Measurements from ENCODE around the gene RUFY4.

The RUFY4 gene

GRCh38 chr2:218071218-218071937, 2.3 kb downstream of the RUFY4 start:
- no CpG with 5 or more reads among the region's 13 CpGs for WGBS (ENCODE audit: extremely low coverage, insufficient coverage, insufficient read length)
- no peak overlapping the region for H3K23ac ChIP-seq (ENCODE audit: low read length)
- no peak for DNase-seq

GRCh38 chr2:218072002-218072401, 2.9 kb downstream of the RUFY4 start:
- Histone ChIP-seq H3K4me2 (ENCODE audit: low read length) (no peak overlapping the region), H2AK5ac (ENCODE audit: low read length) (no peak overlapping the region), H3K23ac (ENCODE audit: low read length) (no peak overlapping the region), H3K79me1 (ENCODE audit: low read length) (no peaks in the 10 kb centered on the region), H3K14ac (ENCODE audit: low read length) (no peak overlapping the region), H4K8ac (ENCODE audit: low read depth, low read length) (no peak overlapping the region), H4K12ac (ENCODE audit: low read depth, low read length) (no peak overlapping the region), H2AFZ (ENCODE audit: insufficient read depth, low read length, poor library complexity) (no peak overlapping the region), H3K27ac (ENCODE audit: low read depth, low read length) (no peak overlapping the region), H2BK5ac (ENCODE audit: low read depth, low read length, poor library complexity) (no peak overlapping the region), H3K27me3 (ENCODE audit: insufficient read depth, low read length) (no peaks in the 10 kb centered on the region), H3K18ac (ENCODE audit: low read length) (no peak overlapping the region), H4K91ac (ENCODE audit: low read depth, low read length) (no peak overlapping the region), H3K79me2 (ENCODE audit: control insufficient read depth, insufficient read depth, low read length, poor library complexity) (no peaks in the 10 kb centered on the region), H3K36me3 (ENCODE audit: control insufficient read depth in 1 of 2, insufficient read depth in 2 of 2, low read length in 2 of 2) (no peaks in the 10 kb centered on the region), H3K4ac (ENCODE audit: low read depth, low read length) (no peak overlapping the region), H2BK120ac (ENCODE audit: insufficient read depth, low read length, poor library complexity) (no peak overlapping the region), H3K4me1 (ENCODE audit: control insufficient read depth in 1 of 2, insufficient read depth in 2 of 2, low read length in 2 of 2) (no peaks in the 10 kb centered on the region), H3K4me3 (ENCODE audit: low read depth, low read length) (no peak overlapping the region), H3K9me3 (ENCODE audit: insufficient read depth, low read depth, low read length) (no peaks in the 10 kb centered on the region), H3K9ac (ENCODE audit: low read length) (no peak overlapping the region), H2BK12ac (ENCODE audit: low read length) (no peak overlapping the region)
- WGBS (ENCODE audit: extremely low coverage, insufficient coverage, insufficient read length): no CpG with 5 or more reads among the region's 3 CpGs
- DNase-seq: no peak

More at GRCh38 chr2:218071218-218071937, 2.3 kb downstream of the RUFY4 start:
- Histone ChIP-seq H2AFZ (ENCODE audit: insufficient read depth, low read length, poor library complexity) (no peak overlapping the region), H4K12ac (ENCODE audit: low read depth, low read length) (no peak overlapping the region), H4K91ac (ENCODE audit: low read depth, low read length) (no peak overlapping the region), H2BK12ac (ENCODE audit: low read length) (no peak overlapping the region), H3K4me2 (ENCODE audit: low read length) (no peak overlapping the region), H3K18ac (ENCODE audit: low read length) (no peak overlapping the region), H2BK5ac (ENCODE audit: low read depth, low read length, poor library complexity) (no peak overlapping the region), H3K4ac (ENCODE audit: low read depth, low read length) (no peak overlapping the region), H3K79me2 (ENCODE audit: control insufficient read depth, insufficient read depth, low read length, poor library complexity) (no peaks in the 10 kb centered on the region), H3K27me3 (ENCODE audit: insufficient read depth, low read length) (no peaks in the 10 kb centered on the region), H4K8ac (ENCODE audit: low read depth, low read length) (no peak overlapping the region), H3K9ac (ENCODE audit: low read length) (no peak overlapping the region), H3K9me3 (ENCODE audit: insufficient read depth, low read depth, low read length) (no peaks in the 10 kb centered on the region), H3K4me3 (ENCODE audit: low read depth, low read length) (no peak overlapping the region), H2BK120ac (ENCODE audit: insufficient read depth, low read length, poor library complexity) (no peak overlapping the region), H3K36me3 (ENCODE audit: control insufficient read depth in 1 of 2, insufficient read depth in 2 of 2, low read length in 2 of 2) (no peaks in the 10 kb centered on the region), H3K14ac (ENCODE audit: low read length) (no peak overlapping the region), H3K4me1 (ENCODE audit: control insufficient read depth in 1 of 2, insufficient read depth in 2 of 2, low read length in 2 of 2) (no peaks in the 10 kb centered on the region), H2AK5ac (ENCODE audit: low read length) (no peak overlapping the region), H3K27ac (ENCODE audit: low read depth, low read length) (no peak overlapping the region), H3K79me1 (ENCODE audit: low read length) (no peaks in the 10 kb centered on the region)

- no CpG with 5 or more reads among the region's 8 CpGs for WGBS (ENCODE audit: extremely low coverage, insufficient coverage, insufficient read length)
- H3K79me2 ChIP-seq (ENCODE audit: control insufficient read depth, insufficient read depth, low read length, poor library complexity): no peaks in the 10 kb centered on the region
- H3K14ac ChIP-seq (ENCODE audit: low read length): no peak overlapping the region
- no peak overlapping the region for H3K4ac ChIP-seq (ENCODE audit: low read depth, low read length)
- no peaks in the 10 kb centered on the region for H3K79me1 ChIP-seq (ENCODE audit: low read length)
- no peaks in the 10 kb centered on the region for H3K9me3 ChIP-seq (ENCODE audit: insufficient read depth, low read depth, low read length)
- no peak overlapping the region for H2BK12ac ChIP-seq (ENCODE audit: low read length)
- no peak overlapping the region for H2BK120ac ChIP-seq (ENCODE audit: insufficient read depth, low read length, poor library complexity)
- no peak overlapping the region for H3K23ac ChIP-seq (ENCODE audit: low read length)
- H4K91ac ChIP-seq (ENCODE audit: low read depth, low read length): no peak overlapping the region
- H3K36me3 ChIP-seq (ENCODE audit: control insufficient read depth in 1 of 2, insufficient read depth in 2 of 2, low read length in 2 of 2): no peaks in the 10 kb centered on the region
- H4K12ac ChIP-seq (ENCODE audit: low read depth, low read length): no peak overlapping the region
- H3K18ac ChIP-seq (ENCODE audit: low read length): no peak overlapping the region
- DNase-seq: no peak
- no peak overlapping the region for H2AFZ ChIP-seq (ENCODE audit: insufficient read depth, low read length, poor library complexity)
- H3K4me1 ChIP-seq (ENCODE audit: control insufficient read depth in 1 of 2, insufficient read depth in 2 of 2, low read length in 2 of 2): no peaks in the 10 kb centered on the region
- H3K27me3 ChIP-seq (ENCODE audit: insufficient read depth, low read length): no peaks in the 10 kb centered on the region
- no peak overlapping the region for H3K27ac ChIP-seq (ENCODE audit: low read depth, low read length)
- no peak overlapping the region for H3K4me3 ChIP-seq (ENCODE audit: low read depth, low read length)
- no peak overlapping the region for H4K8ac ChIP-seq (ENCODE audit: low read depth, low read length)
- no peak overlapping the region for H2BK5ac ChIP-seq (ENCODE audit: low read depth, low read length, poor library complexity)
- H3K4me2 ChIP-seq (ENCODE audit: low read length): no peak overlapping the region
- no peak overlapping the region for H2AK5ac ChIP-seq (ENCODE audit: low read length)
- no peak overlapping the region for H3K9ac ChIP-seq (ENCODE audit: low read length)
These were observed 3.5 kb downstream of the RUFY4 start for GRCh38 chr2:218072478-218073024.

- no peak overlapping the region for H2BK5ac ChIP-seq (ENCODE audit: low read depth, low read length, poor library complexity)
- no peaks in the 10 kb centered on the region for H3K4me1 ChIP-seq (ENCODE audit: control insufficient read depth in 1 of 2, insufficient read depth in 2 of 2, low read length in 2 of 2)
- H2AK5ac ChIP-seq (ENCODE audit: low read length): no peak overlapping the region
- H3K27me3 ChIP-seq (ENCODE audit: insufficient read depth, low read length): no peaks in the 10 kb centered on the region
- no peak overlapping the region for H3K14ac ChIP-seq (ENCODE audit: low read length)
- no peak overlapping the region for H2BK120ac ChIP-seq (ENCODE audit: insufficient read depth, low read length, poor library complexity)
- DNase-seq: no peak
- no peak overlapping the region for H3K4me3 ChIP-seq (ENCODE audit: low read depth, low read length)
- H3K9me3 ChIP-seq (ENCODE audit: insufficient read depth, low read depth, low read length): no peaks in the 10 kb centered on the region
- H4K91ac ChIP-seq (ENCODE audit: low read depth, low read length): no peak overlapping the region
- no peak overlapping the region for H4K12ac ChIP-seq (ENCODE audit: low read depth, low read length)
- no peak overlapping the region for H3K18ac ChIP-seq (ENCODE audit: low read length)
- H3K23ac ChIP-seq (ENCODE audit: low read length): no peak overlapping the region
- H2BK12ac ChIP-seq (ENCODE audit: low read length): no peak overlapping the region
- H3K4ac ChIP-seq (ENCODE audit: low read depth, low read length): no peak overlapping the region
- H2AFZ ChIP-seq (ENCODE audit: insufficient read depth, low read length, poor library complexity): no peak overlapping the region
- H3K4me2 ChIP-seq (ENCODE audit: low read length): no peak overlapping the region
- H3K9ac ChIP-seq (ENCODE audit: low read length): no peak overlapping the region
- H3K27ac ChIP-seq (ENCODE audit: low read depth, low read length): no peak overlapping the region
- no peaks in the 10 kb centered on the region for H3K36me3 ChIP-seq (ENCODE audit: control insufficient read depth in 1 of 2, insufficient read depth in 2 of 2, low read length in 2 of 2)
- no CpG with 5 or more reads among the region's 4 CpGs for WGBS (ENCODE audit: extremely low coverage, insufficient coverage, insufficient read length)
- H4K8ac ChIP-seq (ENCODE audit: low read depth, low read length): no peak overlapping the region
- H3K79me1 ChIP-seq (ENCODE audit: low read length): no peaks in the 10 kb centered on the region
- H3K79me2 ChIP-seq (ENCODE audit: control insufficient read depth, insufficient read depth, low read length, poor library complexity): no peaks in the 10 kb centered on the region
These were observed 4.1 kb downstream of the RUFY4 start for GRCh38 chr2:218073185-218073584.

Data from trophoblast cell (in vitro differentiated cells and primary cell).